Measurements from ENCODE around the gene MAP2K2.
"Not testable (repeated sequence)": the region's sequence is repeated elsewhere in the genome, so short reads cannot be mapped to it uniquely, and the experiment has no call there.

The MAP2K2 gene

DNA sequence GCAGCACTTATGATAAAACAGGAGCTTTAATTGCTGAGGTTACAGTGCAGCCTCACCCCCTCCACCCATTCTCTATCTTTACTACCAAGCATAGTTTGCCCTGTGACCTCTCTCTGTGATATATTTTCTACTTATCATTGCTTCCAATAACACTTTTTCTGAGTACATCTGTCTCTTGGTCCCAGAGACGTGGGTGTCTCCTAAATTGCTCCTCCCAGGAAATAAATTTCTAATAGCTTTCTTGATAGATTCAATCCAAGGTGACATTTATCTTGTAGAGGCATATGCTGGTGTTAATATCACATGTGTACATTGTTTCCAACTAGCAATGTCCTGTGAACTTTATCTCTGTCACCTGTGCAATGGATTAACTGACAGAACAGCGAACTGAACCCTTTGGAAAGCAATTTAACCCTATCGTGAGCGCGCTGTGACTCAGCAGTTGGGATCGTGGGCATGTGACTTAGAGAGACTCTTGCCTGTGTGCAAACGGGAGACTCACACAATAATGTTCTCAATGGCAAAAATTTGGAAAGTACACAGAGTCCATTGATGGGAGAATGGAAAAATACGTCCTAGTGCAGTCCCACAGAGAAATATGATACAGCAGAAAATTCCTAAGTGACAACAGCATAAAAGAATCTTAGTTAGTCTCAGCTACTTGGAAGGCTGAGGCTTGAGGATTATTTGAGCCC is 7.0 kb upstream of the MAP2K2 start:
- no peak for DNase-seq (ENCODE audit: low spot score)

DNA sequence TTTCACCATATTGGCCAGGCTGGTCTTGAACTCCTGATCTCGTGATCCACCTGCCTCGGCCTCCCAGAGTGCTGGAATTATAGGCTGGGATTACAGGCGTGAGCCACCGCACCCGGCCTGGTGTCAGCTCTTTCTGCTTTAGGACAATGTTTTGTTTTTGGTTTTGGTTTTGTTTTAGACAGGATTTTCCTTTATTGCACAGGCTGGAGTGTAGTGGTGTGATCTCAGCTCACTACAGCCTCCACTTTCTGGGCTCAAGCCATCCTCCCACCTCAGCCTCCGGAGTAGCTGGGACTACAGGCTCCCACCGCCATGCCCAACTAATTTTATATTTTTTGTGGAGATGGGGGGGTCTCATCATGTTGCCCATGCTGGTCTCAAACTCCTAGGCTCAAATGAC is 5.1 kb upstream of the MAP2K2 start:
- not testable (repeated sequence) for DNase-seq (ENCODE audit: low spot score)

DNA sequence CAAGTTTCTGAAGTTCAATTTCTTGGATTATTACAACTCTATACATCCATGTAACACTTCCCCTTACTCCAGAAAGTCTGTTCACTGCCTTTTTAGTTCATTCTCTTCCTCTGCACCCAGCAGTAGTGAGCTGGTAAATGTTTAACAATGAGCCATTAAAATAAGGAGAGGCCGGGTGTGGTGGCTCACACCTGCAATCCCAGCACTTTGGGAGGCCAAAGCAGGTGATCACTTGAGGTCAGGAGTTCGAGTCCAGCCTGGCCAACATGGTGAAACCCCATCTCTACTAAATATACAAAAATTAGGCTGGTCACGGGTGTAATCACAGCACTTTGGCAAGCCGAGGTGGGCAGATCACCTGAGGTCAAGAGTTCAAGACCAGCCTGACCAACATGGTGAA is 3.4 kb upstream of the MAP2K2 start:
- DNase-seq (ENCODE audit: low spot score) = not testable (repeated sequence)

DNA sequence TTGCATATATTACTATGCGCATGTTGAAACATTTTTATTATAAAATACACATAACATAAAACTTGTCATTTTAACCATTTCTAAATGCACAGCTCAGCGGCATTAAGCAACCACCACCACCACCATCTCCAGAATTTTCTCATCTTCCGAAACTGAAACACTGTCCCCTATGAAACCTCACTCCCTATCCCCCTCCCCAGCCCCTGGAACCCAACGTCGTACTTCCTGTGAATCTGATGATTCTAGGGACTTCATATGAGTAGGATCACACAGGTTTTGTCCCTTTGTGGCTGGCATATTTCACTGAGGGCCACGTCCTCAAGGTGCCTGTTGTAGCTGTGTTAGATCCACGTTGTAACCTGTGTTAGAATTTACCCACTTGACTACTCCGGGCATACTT is 716 bp upstream of the MAP2K2 start:
- DNase-seq (ENCODE audit: low spot score) = no peak

DNA sequence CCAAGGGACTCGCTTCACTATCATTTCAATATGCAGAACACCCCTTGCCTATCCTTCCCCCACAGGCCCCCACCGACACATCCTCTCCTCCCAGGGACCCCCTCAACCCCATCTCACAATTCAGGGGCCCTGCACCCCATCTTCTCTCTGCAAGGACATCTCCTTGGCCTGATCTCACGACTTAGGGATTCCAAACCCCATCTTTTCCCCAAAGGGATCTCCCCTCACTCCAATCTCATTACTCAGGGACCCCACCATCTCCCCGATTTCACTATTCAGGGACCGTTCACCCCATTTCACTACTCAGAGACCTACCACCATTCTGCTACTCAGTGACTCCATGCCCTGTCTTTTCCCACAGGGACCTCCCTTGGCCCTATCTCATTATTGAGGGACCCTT is 1.4 kb downstream of the MAP2K2 start:
- DNase-seq (ENCODE audit: low spot score) = no peak

DNA sequence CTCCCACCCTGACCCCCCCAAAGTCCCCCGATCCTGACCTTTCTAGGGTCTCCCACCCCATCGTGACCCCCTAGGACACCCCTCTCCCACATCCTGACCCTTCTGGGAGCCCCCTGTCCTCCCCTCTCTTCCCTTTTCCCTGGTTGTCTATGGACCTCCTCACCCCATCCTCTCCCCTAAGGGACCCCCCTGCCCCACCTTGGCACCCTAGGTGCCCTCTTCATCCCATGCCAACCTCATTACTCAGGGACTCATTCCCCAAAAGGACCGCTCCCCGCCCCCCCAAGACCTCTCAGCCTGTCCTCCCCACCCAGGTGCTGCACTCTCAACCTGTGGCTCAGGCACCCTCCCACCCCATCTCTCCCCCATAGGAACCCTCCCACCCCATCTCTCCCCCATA is 2.1 kb downstream of the MAP2K2 start:
- no peak for DNase-seq (ENCODE audit: low spot score)

DNA sequence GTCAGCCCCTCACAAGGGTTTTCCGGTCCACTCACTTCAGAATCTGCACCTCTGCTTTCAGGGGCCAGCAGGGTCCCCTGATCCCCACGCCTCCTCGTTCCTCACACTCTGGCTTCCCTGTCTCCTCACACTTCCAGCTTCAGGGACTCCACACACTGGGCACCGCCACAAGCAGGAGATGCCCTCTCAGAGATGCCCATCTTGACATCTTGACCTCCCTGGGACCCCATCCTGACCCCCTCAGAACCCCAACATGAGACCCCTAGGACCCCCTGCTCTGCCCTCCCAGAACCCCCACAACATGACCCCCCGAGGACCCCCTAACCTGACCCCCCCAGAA is 2.7 kb downstream of the MAP2K2 start:
- DNase-seq (ENCODE audit: low spot score) = no peak

DNA sequence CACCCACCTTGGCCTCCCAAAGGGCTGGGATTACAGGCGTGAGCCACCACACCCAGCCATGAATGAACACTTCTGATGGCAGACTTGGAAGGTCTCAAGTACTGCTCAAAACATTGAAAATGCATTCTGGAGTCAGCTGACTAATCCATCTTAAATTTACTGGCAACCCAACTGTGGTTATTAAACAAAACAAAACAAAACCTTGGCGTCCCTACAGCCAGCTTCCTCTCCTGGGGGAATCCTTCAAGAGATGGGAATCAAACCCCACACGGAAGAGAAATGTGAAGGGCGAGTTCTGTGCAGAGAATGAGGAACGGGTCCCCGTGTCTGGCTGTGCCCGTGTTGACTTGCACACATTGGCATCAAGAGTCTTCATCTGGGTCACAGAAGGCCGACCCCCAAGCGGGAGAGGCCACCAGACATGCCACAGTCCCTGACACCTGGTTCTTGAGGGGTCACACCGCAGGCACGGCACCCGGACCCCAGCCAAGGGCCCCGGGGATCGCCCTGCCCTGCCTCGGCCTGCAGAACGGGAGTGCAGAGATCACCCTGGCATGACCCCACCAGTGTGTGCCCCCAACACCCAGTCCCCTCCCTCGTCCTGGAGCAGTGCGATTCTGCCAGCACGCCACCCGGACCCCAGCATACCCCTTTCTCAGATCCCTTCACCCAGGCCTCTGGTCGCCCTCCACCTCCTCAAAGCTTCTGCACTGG is 3.2 kb downstream of the MAP2K2 start:
- DNase-seq (ENCODE audit: low spot score) = no peak

DNA sequence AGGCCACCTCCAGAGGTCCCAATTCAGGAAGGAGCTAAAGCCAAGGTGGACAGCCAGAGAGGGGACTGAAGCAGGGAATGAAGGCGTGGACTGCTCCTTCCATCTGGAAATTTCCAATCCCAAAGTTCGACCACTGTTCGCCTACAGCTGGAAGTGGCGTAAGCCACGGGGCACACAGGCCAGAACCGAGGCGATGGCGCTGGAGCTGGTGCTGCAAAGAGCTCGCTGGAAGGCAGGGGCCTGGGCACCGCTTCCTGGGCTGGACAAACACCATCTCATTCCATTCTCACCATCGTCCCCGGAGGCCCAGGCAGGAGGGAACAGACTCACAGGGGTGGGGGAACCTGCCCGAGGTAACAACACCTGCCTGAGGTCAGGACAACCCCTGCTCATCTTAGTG is 4.2 kb downstream of the MAP2K2 start:
- no peak for DNase-seq (ENCODE audit: low spot score)

DNA sequence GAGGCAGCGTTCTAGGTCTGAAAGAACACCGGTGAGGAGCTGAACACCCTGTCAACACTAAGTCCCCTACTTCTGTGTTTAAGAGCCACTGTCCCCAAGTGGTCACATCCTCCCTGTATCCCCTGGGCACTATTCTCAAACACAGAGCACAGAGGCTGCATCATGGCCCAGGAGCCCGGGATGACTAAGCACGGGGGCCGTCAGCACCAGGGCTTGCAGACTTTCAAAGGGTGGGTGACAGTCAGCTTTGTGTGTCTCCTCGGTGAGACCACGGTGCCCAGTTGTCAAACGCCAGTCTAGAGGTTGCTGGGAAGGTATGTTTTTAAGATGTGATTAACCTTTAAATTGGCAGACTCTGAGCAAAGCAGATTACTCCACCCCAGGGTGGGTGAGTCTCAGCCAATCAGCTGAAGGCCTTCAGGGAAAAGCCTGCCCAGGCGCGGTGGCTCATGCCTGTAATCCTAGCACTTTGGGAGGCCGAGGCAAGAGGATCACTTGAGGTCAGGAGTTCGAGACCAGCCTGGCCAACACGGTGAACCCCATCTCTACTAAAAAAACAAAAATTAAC is 8.0 kb downstream of the MAP2K2 start:
- DNase-seq (ENCODE audit: low spot score) = no peak

DNA sequence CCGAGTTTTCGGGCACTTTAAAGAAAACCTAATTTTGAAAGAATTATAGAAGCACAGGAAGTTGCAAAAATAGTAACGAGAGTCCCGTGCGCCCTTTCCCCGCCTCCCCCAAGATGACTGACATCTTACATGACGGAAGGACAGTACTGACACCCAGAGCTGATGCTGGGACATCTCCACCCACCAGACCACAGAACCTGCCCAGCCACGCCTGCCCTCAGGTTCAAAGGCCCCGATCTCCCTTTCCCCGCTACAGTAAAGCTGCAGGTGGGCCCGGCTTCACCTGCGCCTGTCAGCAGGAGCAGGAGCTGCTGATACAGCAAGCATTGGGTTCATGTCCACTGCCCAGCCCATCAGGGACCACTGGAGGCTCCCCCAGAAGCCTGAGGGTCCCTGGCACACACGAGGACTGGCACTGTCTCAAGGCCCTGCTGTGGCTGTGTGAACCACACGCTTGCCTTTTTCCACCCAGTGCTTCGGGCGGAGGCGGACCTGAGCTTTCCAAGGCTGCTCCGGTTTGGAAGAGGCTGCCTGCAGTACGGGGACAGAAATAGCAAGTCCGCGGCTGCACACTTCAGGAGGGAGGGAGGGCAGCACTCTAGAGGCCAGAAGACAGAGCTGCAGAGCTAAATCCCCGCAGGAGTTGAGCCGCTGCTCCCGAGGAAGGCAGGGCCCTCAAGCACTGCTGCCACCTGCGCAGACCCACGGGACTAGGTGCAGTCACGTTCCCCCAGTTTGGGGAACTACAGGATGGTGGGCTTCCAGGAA is 8.7 kb downstream of the MAP2K2 start:
- no peak for DNase-seq (ENCODE audit: low spot score)

DNA sequence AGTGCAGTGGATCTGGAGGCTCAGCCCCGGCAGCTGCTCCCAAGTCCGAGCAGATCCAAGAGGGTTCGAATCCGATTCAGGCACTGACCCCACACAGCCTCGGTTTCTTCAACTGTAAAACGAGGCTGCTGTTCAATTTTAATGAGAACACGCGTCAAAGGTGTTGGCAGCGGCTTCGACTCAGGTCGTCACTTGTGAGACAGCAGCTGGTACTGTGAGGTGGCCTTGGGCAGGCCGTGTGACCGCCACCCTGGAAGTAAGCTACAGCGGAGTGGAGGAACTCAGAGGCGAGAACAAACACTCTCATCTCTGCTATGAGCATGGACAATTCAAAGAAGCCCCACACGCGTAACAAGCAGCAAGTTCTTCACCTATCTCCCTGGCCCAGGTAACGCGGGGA is 9.7 kb downstream of the MAP2K2 start:
- DNase-seq (ENCODE audit: low spot score) = no peak

DNA sequence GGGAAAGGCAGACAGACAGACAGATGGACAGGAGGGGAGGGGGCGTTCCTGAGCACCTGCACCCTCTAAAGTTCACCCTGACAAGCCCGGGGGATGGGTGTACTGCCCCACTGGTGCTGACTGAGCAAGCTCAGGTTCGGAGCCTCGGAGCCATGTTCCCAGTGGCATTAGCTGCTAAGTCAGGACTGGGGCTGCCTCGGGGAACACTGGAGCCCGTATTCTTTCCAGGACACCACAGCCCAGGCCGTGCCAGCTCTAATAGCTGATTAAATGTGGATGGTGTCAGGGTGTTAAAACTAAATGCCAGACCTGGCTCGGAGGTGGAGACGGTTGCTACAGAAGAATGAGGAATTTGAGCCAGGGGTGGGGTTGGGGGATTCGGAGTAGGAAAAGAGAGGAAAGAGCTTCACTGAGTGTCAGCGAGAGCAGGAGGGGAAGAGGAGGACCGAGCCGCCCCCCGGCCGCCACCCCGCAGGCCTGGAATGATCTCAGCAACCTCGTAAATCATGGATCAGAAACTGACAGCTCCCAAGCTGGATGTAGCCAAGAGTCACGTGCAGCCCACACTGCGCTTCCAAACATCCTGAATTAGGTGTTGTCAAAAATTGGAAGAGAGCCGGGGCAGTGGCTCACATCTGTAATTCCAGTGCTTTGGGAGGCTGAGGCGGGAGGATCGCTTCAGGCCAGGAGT is 10.4 kb downstream of the MAP2K2 start:
- DNase-seq (ENCODE audit: low spot score) = no peak

DNA sequence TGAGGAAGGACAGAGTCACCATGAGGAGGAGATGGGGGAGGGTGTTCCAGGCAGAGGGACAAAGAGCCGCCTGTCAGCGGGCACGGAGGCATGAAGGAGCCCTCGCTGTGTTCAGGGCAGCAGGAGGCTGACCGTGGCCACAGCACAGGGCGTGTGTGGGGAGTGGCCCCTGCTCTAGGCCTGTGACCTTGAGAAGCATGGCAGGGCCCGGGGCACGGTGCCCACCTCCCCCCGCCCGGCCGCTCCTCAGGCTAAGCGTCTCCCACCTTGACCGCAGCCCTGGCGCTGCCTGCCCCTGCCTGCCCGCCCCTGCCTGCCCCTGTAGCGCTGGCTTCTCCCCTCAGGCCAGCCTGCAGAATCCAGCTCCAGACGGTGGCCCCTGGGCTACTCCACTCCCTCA is 11.6 kb downstream of the MAP2K2 start:
- DNase-seq (ENCODE audit: low spot score) = no peak

DNA sequence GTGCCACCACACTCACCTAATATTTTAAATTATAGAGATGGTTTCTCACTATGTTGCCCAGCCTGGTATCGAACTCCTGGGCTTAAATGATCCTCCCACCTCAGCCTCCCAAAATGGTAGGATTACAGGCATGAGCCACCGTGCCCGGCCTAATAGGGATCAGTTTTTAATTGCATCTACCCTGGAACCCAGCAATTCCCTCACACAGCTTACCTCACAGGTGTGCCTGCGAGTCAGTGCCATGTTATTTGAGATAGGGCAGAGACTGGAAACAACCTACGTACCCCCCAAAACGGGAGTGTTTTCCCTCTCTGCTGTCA is 14.3 kb downstream of the MAP2K2 start:
- DNase-seq (ENCODE audit: low spot score) = no peak

DNA sequence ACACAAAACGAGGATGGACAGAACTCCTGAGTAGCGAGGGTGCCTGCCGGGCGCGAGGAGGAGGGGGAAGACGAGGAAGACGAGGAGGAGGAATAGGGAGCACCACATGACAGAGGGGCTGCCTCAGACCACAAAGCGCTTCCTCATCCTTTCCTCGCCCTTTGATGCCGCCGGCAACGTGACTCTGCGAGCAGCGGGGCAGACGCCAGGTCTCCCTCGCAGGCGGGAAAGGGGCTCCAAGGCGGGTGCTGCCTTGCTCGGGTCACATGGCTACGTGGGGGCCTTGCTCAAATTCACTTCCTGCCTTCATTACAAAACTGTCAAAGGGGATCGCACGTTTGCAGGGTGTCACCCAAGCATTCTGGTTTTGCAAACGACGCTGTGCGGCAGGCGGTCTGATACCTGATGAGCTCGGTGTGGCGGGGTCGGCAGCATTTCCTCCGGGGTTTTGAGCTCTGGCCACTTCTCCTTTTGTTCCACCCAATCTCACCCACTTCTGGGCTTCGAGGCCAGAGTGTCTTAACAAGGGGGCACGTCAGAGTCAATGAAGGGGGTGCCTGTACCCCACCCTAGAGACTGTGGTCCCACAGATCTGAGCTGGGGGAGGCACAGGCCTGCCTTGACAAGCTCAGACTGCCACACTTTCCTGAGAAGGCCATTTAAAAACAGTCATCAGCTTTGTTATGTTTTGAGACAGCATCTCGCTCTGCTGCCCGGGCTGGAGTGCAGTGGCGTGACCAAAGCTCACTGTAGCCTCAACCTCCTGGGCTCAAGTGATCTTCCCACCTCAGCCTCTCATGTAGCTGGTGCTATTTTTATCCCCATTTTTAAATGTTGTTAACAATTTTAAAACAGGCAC is 14.9 kb downstream of the MAP2K2 start:
- no peak for DNase-seq (ENCODE audit: low spot score)

DNA sequence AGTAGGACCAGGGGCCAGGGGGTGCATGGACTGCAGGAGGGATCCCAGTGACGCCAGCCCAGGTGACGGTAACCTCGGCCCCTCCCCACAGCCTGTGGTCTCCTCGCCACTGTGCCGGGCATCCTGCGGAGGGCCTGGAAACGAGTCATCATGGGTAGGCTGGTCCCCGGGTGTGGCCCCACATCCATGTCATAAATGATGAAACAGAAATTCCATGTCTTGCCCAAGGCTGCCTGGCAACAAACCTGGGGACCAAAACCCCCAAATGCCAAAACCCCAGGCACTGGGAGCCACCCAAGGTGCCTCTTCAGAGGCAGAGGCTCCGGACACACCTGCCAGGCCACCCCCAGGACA is 20.9 kb downstream of the MAP2K2 start:
- no peak for DNase-seq (ENCODE audit: low spot score)

DNA sequence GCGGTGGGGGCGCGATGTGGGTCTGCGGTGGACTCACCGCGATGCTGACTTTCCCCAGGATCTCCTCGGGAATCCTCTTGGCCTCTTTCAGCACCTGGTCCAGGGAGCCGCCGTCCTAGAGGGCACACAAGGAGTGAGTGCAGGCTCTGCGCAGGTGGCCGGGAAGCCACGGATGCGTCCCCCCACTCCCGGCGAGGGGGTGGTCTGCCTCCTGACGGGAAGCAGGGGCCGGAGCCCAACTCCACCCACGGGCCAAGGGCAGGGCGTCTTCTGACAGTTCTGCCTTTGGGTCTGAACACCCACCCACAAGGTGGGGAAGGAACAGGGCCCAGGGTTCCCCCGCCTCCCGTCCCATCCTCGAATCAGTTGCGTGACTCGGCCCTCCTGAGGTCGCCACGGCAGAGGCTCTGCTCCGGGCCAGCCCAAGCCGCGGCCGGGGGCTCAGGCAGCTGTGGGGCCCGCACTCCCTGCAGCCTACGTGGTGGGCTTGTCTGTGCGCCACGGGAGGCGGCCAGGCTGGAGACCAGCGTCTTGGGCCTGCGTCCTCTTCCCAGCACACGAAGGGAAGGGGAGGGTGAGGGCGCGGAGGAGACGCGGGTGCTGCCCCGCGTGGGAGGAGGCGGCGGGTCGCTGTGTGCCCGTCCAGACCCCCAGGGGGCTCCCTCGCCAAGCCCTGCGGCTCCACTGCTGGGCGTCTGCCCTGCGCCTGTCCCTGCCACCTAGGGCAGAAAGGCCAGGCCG is 21.4 kb downstream of the MAP2K2 start:
- no peak for DNase-seq (ENCODE audit: low spot score)

DNA sequence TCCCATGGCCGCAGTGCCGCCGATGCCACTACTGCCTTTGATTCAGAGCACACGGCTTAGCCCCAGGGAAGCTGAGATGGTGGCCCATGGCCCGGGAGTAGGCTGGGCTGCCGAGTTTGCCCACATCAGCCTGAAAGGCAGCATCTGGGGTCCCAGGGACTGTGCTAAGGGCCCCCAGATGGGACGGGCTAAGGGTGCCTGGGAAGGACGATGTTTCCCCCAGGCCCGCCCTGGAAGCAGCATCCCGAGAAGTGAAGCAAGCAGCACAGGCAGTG is 22.5 kb downstream of the MAP2K2 start:
- DNase-seq (ENCODE audit: low spot score) = no peak

DNA sequence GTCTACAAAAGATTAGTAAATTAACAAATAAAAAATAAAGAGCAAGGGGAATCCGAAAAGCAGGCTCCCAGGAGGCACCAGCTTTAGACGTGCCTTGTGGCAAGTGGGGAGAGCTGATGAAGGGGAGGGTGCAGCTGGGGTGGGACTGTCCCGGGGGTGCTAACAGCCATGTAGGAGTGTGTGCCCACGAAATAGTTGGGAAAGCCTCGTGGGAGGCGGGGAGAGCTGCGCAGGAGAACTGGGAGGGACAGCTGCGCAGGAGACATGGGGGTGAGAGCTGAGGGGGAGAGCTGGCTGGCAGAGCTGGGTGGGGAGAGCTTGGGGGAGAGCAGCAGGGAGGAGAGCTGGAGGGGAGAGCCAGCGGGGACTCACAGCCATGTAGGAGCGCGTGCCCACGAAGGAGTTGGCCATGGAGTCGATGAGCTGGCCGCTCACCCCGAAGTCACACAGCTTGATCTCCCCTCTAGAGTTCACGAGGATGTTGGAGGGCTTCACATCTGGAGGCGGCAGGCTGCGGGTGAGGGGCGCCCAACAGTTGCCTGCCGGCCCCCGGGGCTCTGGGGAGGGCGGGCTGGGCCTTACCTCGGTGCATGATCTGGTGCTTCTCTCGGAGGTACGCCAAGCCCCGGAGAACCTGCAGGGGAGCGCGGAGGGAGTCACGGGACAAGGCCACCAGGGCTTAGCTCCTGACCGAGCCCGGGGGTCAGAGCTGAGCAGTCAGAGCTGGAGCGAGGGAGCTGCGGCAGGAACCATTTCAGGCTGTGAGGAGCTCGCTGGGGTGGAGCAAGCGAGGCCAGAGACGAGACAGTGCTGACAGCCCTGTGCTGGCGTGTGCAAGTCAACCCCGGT is 23.1 kb downstream of the MAP2K2 start:
- DNase-seq (ENCODE audit: low spot score) = no peak

Measured in iPS-NIHi11 (cell line).